Measurements from ENCODE around the gene PFKP. TPM values are rescaled to one million over a fixed set of nuclear protein-coding genes. Genes with fewer than 3 reads are reported as not detected.
"Not testable (repeated sequence)": the region's sequence is repeated elsewhere in the genome, so short reads cannot be mapped to it uniquely, and the experiment has no call there.

The PFKP gene
- total RNA-seq, 1 experiment from 2014 or later: 91.3 TPM

DNA sequence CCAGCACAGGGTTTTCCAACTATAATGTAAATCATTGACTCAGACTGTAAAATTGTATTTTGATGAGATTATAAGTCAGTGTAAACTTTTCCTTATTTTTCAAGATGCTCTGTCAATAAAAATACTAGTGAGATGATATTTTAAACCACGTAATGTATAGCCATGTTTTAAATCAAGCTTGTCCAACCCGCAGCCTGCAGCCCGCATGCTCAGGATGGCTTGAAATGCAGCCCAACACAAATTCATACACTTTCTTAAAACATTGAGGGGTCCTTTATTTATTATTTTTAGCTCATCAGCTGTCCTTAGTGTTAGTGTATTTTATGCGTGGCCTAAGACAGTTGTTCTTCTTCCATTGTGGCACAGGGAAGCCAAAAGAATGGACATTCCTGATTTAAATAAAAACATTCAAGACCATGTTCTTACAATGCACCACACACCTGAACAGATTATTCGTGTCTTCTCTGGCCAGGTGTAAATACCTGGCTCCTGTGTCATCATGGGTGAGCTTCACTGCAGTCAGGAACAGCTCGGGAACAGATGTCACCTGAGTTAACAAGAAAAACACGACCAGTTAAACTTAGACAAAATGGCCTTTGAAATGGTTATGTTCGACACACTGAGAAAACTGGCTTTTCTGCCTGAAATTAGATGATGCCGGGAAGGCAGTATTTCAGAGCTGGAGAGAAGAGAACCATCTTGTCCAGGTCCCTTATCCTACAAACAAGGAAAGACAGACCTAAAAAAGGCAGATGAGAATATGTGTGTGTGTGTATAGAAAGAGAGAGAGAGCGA, 99.3 kb downstream of the PFKP start:
- H2AFZ ChIP-seq (ENCODE audit: low read length): no peak overlapping the region
- peaks cover 5% of the 10 kb centered on the region for H3K4me1 ChIP-seq (ENCODE audit: low read length)
- no peak overlapping the region for H3K27ac ChIP-seq (ENCODE audit: low read length)
- no peak for DNase-seq
- H3K36me3 ChIP-seq (ENCODE audit: insufficient read depth, low read length): peaks cover 12% of the 10 kb centered on the region; the same call in 1 of the 2 replicates
- H3K4me2 ChIP-seq (ENCODE audit: low read depth, low read length, poor library complexity, severe bottlenecking): no peak overlapping the region
- H3K9me2 ChIP-seq (replicated peaks; ENCODE audit: insufficient read depth, low read length): no peaks in the 10 kb centered on the region
- H3K4me3 ChIP-seq (ENCODE audit: low read length): no peak overlapping the region
- no peaks in the 10 kb centered on the region for H3K9me3 ChIP-seq (ENCODE audit: low read length)
- peaks cover 12% of the 10 kb centered on the region for H3K79me2 ChIP-seq (ENCODE audit: low read length)
- H3K9ac ChIP-seq (ENCODE audit: low read length): no peak overlapping the region
- H3K27me3 ChIP-seq (ENCODE audit: low read length): no peaks in the 10 kb centered on the region
- H4K20me1 ChIP-seq (ENCODE audit: insufficient read depth, low read depth, low read length): no peaks in the 10 kb centered on the region

DNA sequence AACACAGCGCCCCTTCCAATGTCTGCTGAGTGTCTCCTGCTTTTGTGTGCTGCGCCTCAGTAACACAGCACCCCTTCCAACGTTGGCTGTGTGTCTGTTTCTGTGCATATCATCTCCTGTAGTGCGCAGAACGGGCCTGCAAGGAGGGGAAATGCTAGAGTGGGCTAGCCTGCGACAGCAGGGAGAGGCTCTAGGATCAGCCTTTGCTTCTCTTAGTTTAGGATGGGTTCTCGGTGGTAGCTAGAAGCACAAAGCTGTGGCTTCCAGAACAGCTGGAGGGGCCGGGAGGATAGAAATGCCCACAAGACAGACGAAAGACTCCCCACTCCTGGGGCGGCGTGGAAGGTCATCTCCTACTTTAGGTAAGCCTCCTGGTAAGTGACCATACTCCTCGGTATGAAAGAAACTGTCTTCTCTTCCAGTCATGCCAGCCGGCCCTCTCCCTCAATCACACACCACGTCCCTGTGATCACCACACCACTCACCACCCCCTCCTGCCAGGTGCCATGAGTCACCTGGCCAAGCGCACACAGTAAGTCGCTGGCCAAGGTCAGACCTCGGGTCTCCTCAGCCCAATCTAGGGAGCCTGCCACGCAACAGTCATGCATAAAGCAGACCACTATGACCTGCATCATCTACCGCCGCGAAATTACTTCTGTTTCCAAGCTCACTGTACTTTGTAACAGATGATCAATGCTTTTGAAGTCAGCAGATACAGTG, 100.4 kb downstream of the PFKP start:
- H3K4me3 ChIP-seq (ENCODE audit: low read length): no peak overlapping the region
- no peak overlapping the region for H3K9ac ChIP-seq (ENCODE audit: low read length)
- H3K9me3 ChIP-seq (ENCODE audit: low read length): no peaks in the 10 kb centered on the region
- no peaks in the 10 kb centered on the region for H3K27me3 ChIP-seq (ENCODE audit: low read length)
- no peaks in the 10 kb centered on the region for H3K9me2 ChIP-seq (replicated peaks; ENCODE audit: insufficient read depth, low read length)
- peaks cover 8% of the 10 kb centered on the region for H3K4me1 ChIP-seq (ENCODE audit: low read length)
- H3K36me3 ChIP-seq (ENCODE audit: insufficient read depth, low read length): peaks cover 7% of the 10 kb centered on the region; the same call in 1 of the 2 replicates
- H3K79me2 ChIP-seq (ENCODE audit: low read length): peaks cover 18% of the 10 kb centered on the region
- H2AFZ ChIP-seq (ENCODE audit: low read length): no peak overlapping the region
- H3K4me2 ChIP-seq (ENCODE audit: low read depth, low read length, poor library complexity, severe bottlenecking): no peak overlapping the region
- no peak for DNase-seq
- H3K27ac ChIP-seq (ENCODE audit: low read length): no peak overlapping the region
- no peaks in the 10 kb centered on the region for H4K20me1 ChIP-seq (ENCODE audit: insufficient read depth, low read depth, low read length)

DNA sequence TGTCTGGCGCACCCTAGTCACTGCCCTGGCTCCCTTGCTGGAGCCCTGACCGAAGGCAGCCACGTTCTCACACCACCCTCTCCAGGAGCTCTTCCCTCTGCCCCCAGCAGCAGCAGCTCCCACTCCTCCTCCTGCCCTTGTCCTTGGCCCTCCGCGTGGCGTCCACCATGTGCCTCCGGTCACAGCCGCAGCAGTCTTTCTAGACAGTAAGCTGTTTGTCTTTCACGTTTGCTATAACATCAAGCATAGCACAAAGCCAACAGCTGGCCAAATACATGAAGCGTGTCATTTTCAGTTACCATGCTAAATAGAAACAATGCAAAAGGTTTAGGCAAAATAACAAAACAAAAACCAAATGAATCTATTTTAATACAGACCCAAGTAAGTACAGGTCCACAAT, 101.9 kb downstream of the PFKP start:
- Histone ChIP-seq H3K9ac (ENCODE audit: low read length) (no peak overlapping the region), H3K9me2 (replicated peaks; ENCODE audit: insufficient read depth, low read length) (no peaks in the 10 kb centered on the region), H3K4me1 (ENCODE audit: low read length) (peaks cover 19% of the 10 kb centered on the region), H3K79me2 (ENCODE audit: low read length) (peaks cover 18% of the 10 kb centered on the region), H3K36me3 (ENCODE audit: insufficient read depth, low read length) (no peaks in the 10 kb centered on the region; the same call in 1 of the 2 replicates), H3K27me3 (ENCODE audit: low read length) (no peaks in the 10 kb centered on the region), H4K20me1 (ENCODE audit: insufficient read depth, low read depth, low read length) (no peaks in the 10 kb centered on the region), H3K27ac (ENCODE audit: low read length) (no peak overlapping the region), H2AFZ (ENCODE audit: low read length) (no peak overlapping the region), H3K9me3 (ENCODE audit: low read length) (no peaks in the 10 kb centered on the region), H3K4me2 (ENCODE audit: low read depth, low read length, poor library complexity, severe bottlenecking) (no peak overlapping the region), H3K4me3 (ENCODE audit: low read length) (no peak overlapping the region)
- DNase-seq: no peak

DNA sequence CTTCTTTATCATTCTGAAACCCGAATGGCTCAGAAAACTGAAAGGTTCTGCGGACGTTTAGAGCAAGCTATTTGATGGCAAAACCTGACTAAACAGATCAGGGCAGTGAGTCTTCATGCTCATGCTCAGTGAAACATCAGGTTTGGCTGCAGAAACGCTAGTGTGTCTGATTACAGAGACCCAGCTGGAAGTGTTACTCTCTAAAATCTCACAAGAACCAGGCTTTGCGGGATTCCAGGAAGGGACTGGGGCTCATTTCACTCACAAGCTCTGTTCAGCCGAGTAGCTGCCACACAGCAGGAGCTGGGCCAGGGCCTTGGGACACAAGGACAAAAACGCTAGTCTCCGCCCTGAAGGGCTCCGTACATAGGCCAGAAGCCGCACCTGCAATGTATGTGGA, 102.3 kb downstream of the PFKP start:
- no peak overlapping the region for H3K4me3 ChIP-seq (ENCODE audit: low read length)
- no peak for DNase-seq
- no peak overlapping the region for H2AFZ ChIP-seq (ENCODE audit: low read length)
- H3K27me3 ChIP-seq (ENCODE audit: low read length): no peaks in the 10 kb centered on the region
- H3K4me1 ChIP-seq (ENCODE audit: low read length): peaks cover 19% of the 10 kb centered on the region
- no peaks in the 10 kb centered on the region for H3K9me3 ChIP-seq (ENCODE audit: low read length)
- H3K4me2 ChIP-seq (ENCODE audit: low read depth, low read length, poor library complexity, severe bottlenecking): no peak overlapping the region
- no peaks in the 10 kb centered on the region for H3K9me2 ChIP-seq (replicated peaks; ENCODE audit: insufficient read depth, low read length)
- no peak overlapping the region for H3K9ac ChIP-seq (ENCODE audit: low read length)
- H3K36me3 ChIP-seq (ENCODE audit: insufficient read depth, low read length): no peaks in the 10 kb centered on the region; the same call in 1 of the 2 replicates
- H4K20me1 ChIP-seq (ENCODE audit: insufficient read depth, low read depth, low read length): no peaks in the 10 kb centered on the region
- H3K27ac ChIP-seq (ENCODE audit: low read length): no peak overlapping the region
- H3K79me2 ChIP-seq (ENCODE audit: low read length): peaks cover 18% of the 10 kb centered on the region

DNA sequence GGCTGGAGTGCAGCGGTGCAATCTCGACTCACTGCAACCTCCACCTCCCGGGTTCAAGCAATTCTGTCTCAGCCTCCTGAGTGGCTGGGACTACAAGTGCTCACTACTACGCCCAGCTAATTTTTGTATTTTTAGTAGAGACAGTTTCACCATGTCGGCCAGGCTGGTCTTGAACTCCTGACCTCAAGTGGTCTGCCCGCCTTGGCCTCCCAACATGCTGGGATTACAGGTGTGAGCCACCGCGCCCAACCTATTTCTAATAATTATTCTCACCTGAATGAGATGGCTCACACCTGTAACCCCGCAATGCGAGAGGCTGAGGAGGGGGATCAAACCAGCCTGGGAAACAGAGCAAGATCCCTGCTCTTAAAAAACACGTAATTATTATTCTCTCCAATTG, 104.1 kb downstream of the PFKP start:
- Histone ChIP-seq H3K4me1 (ENCODE audit: low read length) (peaks cover 19% of the 10 kb centered on the region), H3K79me2 (ENCODE audit: low read length) (peaks cover 18% of the 10 kb centered on the region), H3K4me2 (ENCODE audit: low read depth, low read length, poor library complexity, severe bottlenecking) (peak overlapping the region; percentile 100), H3K9ac (ENCODE audit: low read length) (peak overlapping the region; percentile 93), H3K4me3 (ENCODE audit: low read length) (peak overlapping the region; percentile 99)
- not testable (repeated sequence) for H3K9me3 ChIP-seq (ENCODE audit: low read length); H3K9me2 ChIP-seq (replicated peaks; ENCODE audit: insufficient read depth, low read length); H3K36me3 ChIP-seq (ENCODE audit: insufficient read depth, low read length); H2AFZ ChIP-seq (ENCODE audit: low read length); H3K27me3 ChIP-seq (ENCODE audit: low read length); H3K27ac ChIP-seq (ENCODE audit: low read length); DNase-seq; H4K20me1 ChIP-seq (ENCODE audit: insufficient read depth, low read depth, low read length)

DNA sequence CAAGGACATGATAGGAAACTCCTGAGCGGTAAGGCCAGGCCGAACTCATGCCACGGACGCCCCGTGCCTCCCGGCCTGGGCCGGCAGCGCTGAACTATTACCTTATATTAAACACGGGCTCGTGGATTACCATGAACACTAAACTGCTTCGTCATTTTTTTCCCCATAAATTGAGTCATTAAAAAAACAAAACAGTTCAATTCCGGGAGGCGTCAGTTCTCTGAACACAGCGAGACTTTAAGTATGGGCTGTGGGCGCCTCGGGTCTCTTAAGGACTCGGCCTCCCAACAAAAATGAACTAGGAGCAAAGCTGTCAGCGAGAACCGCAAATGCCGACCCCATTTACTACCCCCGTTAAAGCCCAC, 104.7 kb downstream of the PFKP start:
- peak overlapping the region; percentile 99 for H3K4me3 ChIP-seq (ENCODE audit: low read length)
- peaks cover 18% of the 10 kb centered on the region for H3K79me2 ChIP-seq (ENCODE audit: low read length)
- H4K20me1 ChIP-seq (ENCODE audit: insufficient read depth, low read depth, low read length): no peaks in the 10 kb centered on the region
- no peak for DNase-seq
- H2AFZ ChIP-seq (ENCODE audit: low read length): peak overlapping the region; percentile 98
- no peak overlapping the region for H3K27ac ChIP-seq (ENCODE audit: low read length)
- peak overlapping the region; percentile 100 for H3K4me2 ChIP-seq (ENCODE audit: low read depth, low read length, poor library complexity, severe bottlenecking)
- H3K9me3 ChIP-seq (ENCODE audit: low read length): no peaks in the 10 kb centered on the region
- H3K36me3 ChIP-seq (ENCODE audit: insufficient read depth, low read length): no peaks in the 10 kb centered on the region; the same call in 1 of the 2 replicates
- H3K4me1 ChIP-seq (ENCODE audit: low read length): peaks cover 19% of the 10 kb centered on the region
- H3K9me2 ChIP-seq (replicated peaks; ENCODE audit: insufficient read depth, low read length): no peaks in the 10 kb centered on the region
- no peaks in the 10 kb centered on the region for H3K27me3 ChIP-seq (ENCODE audit: low read length)
- H3K9ac ChIP-seq (ENCODE audit: low read length): peak overlapping the region; percentile 93

DNA sequence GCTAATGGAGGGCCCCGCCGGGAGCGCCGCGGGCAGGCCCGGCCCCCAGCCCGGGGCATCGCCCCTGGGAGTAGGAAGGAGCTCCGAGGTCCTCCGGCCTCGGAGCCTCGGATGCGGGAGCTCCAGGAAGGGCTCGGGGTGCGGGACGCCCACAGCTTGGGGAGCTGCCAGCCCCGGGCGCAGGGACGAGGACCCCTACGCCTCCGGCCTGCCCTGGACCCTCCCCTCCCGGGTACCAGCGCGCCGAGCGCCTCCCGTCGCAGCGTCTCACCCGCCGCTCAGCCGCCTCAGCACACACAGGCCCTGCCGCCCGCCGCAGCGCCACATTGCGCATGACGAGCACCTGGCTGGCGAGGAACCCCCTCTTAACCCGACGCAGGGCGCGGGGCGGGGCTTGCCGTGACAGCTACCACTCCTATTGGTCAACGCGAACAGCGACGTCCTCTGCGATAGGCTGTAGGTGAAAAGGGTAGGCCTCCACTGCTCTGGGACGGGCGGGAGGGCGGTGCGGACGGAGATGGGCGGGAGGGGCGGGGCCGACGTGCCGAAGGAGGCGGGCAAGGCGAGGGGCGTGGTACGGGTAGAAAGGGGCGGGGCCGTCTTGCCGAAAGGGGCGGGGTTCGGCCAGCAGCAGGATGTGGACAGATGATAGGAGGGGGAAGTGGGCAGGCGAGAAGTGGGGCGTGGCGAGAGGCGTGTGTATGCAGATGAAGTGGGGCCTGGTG, 105.3 kb downstream of the PFKP start, which contains the start of gene PITRM1:
Gene PITRM1 (minus strand): TSS at position 337 of the 725 bp plus-strand sequence. CDS start 10 bp downstream, at position 327.
- H2AFZ ChIP-seq (ENCODE audit: low read length): peak within 1 kb of the TSS; percentile 98
- H3K79me2 ChIP-seq (ENCODE audit: low read length): peaks cover 18% of the 10 kb centered on the region
- peak within 1 kb of the TSS; percentile 93 for H3K9ac ChIP-seq (ENCODE audit: low read length)
- peaks cover 19% of the 10 kb centered on the region for H3K4me1 ChIP-seq (ENCODE audit: low read length)
- no peaks in the 10 kb centered on the region for H4K20me1 ChIP-seq (ENCODE audit: insufficient read depth, low read depth, low read length)
- H3K36me3 ChIP-seq (ENCODE audit: insufficient read depth, low read length): no peaks in the 10 kb centered on the region; the same call in 1 of the 2 replicates
- H3K4me2 ChIP-seq (ENCODE audit: low read depth, low read length, poor library complexity, severe bottlenecking): peak within 1 kb of the TSS; percentile 100
- H3K27ac ChIP-seq (ENCODE audit: low read length): no peak within 1 kb of the TSS
- H3K9me3 ChIP-seq (ENCODE audit: low read length): no peaks in the 10 kb centered on the region
- no peaks in the 10 kb centered on the region for H3K27me3 ChIP-seq (ENCODE audit: low read length)
- peak within 1 kb of the TSS; percentile 99 for H3K4me3 ChIP-seq (ENCODE audit: low read length)
- H3K9me2 ChIP-seq (replicated peaks; ENCODE audit: insufficient read depth, low read length): no peaks in the 10 kb centered on the region
- DNase-seq: peak; percentile 99

Data from Karpas-422 (cell line).